Pons (tissue), 1 donor: Measurements from ENCODE around the gene RASGRP4.
A peak's percentile ranks its signal among the peaks of the same experiment; 100 is the strongest.
"Not testable (repeated sequence)": the region's sequence is repeated elsewhere in the genome, so short reads cannot be mapped to it uniquely, and the experiment has no call there.

Experiments
- DNase-seq: peaks from one replicate; pipeline ENCODE4 v3.0.0-alpha.2; 2016; ENCODE audit warnings: low spot score

The RASGRP4 gene

GRCh38 chr19:38425810-38426466 lies at the start of gene RASGRP4:
Gene RASGRP4, minus strand, starts transcription at chr19:38426219. Its CDS starts 128 bp downstream, at chr19:38426091.
- peak; percentile 32 for DNase-seq

- DNase-seq, result no peak
These were observed 49.2 kb upstream of the RASGRP4 start for GRCh38 chr19:38475176-38475575.

GRCh38 chr19:38473201-38473600 lies 47.2 kb upstream of the RASGRP4 start:
- DNase-seq, result no peak

GRCh38 chr19:38472725-38473124 lies 46.7 kb upstream of the RASGRP4 start:
- DNase-seq, result not testable (repeated sequence)

- no peak for DNase-seq
These were observed 44.9 kb upstream of the RASGRP4 start for GRCh38 chr19:38470788-38471480.

GRCh38 chr19:38469151-38469550 lies 43.1 kb upstream of the RASGRP4 start:
- no peak for DNase-seq

DNA sequence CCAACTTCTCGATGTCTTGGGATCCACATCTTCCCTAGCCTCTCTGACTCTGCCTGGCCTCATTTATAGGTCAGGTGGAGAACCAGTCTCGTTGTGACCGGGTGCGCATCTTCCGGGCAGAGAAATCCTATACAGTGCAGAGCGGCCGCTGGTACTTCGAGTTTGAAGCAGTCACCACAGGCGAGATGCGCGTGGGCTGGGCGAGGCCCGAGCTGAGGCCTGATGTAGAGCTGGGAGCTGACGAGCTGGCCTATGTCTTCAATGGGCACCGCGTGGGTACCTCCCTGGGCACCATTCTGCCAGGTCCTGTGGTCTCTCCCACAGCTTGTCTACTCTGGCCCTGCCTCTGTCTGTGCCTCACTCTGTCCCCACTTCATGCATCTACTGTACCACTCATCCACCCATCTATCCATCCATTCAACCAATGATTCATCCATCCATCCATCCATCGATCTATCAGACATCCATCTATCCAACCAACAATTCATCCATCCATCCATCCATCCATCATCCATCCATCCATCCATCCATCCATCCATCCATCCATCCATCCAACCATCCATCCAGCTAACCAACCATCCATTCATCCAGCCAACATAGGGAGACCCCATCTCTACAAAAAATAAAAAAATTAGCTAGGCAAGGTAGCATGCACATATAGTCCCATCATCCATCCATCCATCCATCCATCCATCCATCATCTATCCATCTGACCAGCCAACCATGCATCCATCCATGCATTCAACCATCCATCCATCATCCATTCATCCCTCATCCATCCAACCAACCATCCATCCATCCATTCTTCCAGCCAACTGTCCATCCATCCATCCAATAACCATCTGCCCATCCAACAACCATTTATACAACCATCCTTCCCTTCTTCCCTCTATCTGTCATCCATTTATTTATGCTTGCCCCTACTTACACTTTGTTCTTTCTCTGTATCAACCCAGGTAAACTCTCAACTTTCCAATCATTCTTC lies 41.8 kb upstream of the RASGRP4 start:
- DNase-seq, result no peak

DNA sequence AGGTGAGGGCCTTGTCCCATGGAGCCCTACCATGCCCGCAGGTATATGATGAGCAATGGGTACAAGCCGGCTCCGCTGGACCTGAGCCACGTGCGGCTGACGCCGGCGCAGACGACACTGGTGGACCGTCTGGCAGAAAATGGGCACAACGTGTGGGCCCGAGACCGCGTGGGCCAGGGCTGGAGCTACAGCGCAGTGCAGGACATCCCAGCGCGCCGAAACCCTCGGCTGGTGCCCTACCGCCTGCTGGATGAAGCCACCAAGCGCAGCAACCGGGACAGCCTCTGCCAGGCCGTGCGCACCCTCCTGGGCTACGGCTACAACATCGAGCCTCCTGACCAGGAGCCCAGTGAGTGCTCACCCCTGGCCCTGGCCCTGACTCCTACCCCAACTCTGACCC lies 40.0 kb upstream of the RASGRP4 start:
- no peak for DNase-seq

DNA sequence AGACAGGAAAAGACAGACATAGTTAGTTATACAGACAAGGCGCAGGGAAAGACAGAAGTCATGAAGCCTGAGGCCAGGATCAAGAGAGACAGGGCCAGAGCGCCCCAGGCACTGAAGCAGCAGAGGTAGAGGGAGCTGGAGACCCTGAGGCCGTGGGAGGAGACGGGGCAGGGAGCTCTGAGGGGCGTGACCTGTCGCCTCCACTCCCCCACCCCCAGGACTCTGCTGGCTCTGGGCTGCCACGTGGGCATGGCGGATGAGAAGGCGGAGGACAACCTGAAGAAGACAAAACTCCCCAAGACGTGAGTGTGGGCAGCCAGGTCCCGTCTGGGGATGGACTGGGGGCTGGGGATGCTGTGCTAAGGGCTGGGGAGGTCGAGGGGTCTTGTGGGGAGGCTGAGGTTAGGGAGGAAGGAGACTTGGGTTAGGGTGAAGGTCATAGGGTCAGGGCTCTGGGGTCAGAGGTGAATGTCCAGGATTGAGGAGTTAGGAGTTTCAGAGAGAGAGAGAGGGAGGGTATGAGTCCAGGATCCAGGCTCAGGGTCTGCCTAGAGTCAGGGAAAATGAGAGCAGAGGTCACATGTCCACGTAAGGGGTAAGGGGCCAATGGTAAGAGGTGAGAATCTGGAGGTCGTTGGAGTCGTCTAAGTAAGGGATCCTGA lies 38.5 kb upstream of the RASGRP4 start:
- no peak for DNase-seq

DNA sequence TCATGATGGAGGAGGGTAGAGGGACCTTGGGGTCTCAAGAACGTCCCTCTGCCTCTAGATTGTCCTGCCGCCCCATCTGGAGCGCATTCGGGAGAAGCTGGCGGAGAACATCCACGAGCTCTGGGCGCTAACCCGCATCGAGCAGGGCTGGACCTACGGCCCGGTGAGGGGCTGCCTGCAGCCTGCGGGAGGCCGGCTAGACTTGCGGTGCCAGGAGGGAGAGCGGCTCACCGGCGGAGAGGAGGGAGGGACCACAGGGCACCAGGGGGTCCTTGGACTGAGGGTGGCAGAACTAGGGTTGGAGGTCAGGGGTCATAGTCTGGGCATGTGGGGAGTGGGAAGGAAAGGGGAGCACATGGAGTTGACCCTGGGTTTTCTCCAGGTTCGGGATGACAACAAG lies 37.3 kb upstream of the RASGRP4 start:
- DNase-seq, result no peak

DNA sequence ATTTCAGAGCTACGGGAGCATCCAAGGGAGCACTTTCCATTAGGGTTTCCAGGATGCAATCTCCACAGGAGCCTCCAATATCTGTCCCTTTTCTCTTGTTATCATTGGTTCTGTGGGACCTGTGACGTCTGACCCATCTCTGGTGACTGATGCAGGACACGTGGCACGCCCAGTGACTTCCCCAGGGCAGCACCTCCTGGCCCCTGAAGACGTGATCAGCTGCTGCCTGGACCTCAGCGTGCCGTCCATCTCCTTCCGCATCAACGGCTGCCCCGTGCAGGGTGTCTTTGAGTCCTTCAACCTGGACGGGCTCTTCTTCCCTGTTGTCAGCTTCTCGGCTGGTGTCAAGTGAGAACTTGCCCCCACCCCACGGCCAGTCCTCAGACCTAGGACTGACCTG lies 33.0 kb upstream of the RASGRP4 start:
- DNase-seq, result no peak

DNA sequence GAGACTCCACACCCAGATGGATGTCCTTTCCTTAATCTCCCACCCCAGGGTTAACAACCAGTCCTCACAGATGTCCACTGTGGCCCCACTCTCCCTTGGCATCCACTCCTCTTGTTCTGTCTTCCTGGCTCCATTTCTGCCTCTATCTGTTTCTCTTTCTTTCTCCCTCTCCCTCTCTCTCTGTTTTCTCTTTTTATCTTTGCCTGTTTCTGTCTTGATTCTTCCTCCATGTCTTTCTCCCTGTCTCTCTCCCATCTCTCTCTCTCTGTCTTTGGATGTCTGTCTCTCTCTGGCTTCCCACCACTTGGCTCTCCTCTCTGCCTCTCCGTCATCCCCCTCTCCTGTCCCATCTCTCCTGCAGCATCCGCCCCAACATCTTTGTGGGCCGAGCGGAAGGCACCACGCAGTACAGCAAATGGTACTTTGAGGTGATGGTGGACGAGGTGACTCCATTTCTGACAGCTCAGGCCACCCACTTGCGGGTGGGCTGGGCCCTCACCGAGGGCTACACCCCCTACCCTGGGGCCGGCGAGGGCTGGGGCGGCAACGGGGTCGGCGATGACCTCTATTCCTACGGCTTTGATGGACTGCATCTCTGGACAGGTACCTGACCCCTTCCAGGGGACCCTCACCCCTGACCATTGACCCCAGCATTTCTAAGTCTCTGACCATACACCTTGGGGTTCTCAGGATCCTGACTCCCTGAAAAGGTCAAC lies 31.8 kb upstream of the RASGRP4 start:
- DNase-seq, result no peak

DNA sequence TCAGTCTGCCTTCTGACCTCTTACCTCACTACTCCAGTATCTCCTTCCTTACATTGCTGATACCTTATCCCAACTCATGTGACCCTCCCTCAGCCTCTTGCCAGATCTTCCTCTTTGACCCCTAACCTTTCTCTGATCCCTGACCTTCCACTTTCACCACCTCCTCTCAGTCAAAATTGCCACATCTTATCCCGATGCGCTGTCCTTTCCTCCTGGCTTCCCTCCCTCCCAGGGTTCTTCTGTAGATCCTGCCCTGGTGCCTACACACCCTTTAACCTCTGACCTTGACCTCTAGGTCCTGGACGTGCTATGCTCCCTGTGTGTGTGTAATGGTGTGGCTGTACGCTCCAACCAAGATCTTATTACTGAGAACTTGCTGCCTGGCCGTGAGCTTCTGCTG lies 31.2 kb upstream of the RASGRP4 start:
- DNase-seq, result no peak

DNA sequence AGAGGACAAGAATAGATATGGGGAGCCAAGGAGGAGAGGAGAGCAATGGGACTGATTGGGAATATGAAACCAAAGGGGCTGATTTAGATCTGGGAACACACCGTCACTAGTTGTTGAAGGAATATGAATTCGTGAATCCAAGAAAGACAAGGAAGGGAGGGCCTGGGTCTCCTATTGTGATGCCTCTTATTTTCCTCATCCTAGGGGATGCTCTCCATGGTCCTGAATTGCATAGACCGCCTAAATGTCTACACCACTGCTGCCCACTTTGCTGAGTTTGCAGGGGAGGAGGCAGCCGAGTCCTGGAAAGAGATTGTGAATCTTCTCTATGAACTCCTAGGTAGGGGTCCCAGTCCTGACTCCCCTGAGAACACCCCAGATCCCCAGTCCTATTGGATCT lies 29.0 kb upstream of the RASGRP4 start:
- DNase-seq, result no peak

DNA sequence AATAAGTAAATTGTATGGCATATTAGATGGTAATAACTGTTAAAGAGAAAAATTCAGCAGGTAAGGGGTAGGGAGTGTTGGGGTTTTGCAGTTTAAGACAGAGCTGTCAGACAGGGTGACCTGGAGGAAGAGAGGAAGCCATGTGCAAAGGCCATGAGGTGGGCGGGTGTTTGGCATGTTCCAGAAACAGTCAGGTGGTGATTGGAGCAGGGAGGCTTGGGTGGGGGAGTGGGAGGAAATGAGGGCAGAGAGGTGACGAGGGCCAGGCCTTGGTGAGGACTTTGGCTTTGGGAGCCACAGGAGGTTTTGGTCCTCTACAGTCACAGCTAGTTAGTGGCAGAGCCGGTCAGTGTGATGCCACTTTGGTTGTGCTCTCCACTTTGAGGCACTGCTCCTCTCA lies 27.6 kb upstream of the RASGRP4 start:
- no peak for DNase-seq

GRCh38 chr19:38452430-38453366 lies 26.7 kb upstream of the RASGRP4 start:
- no peak for DNase-seq

DNA sequence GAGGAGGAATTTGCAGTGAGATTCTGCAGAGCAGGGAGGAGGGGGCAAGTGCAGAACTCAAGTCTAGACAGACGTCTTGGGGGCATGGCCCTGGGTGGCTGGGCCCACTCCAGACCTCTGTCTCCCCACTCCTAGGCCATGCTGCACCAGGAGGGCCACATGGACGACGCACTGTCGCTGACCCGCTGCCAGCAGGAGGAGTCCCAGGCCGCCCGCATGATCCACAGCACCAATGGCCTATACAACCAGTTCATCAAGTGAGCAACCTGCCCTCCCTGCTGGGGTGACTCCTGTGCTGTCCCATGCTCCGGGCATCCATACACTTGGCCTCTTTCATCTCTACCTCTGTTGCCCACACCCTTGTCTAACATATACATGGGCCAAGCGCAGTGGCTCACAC lies 25.6 kb upstream of the RASGRP4 start:
- DNase-seq, result no peak

DNA sequence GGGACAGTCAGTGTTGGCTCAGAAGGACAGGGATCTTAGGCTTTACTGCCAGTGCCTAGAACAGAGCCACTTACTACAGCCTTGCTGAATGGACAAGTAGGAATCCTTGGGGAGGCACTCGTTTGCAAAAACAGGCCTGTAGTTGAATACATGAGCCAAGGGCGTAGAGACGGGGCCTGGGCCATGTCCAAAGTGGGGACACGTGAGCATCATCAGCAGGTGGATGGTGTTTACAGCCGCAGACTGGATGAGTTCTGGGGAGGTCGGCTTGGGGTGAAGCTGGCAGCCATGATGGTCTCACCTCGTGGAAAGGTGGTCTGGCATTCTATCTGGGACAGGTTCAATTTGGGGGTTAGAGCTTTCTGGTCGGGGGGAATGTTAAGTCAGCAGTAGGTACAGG lies 25.0 kb upstream of the RASGRP4 start:
- no peak for DNase-seq

DNA sequence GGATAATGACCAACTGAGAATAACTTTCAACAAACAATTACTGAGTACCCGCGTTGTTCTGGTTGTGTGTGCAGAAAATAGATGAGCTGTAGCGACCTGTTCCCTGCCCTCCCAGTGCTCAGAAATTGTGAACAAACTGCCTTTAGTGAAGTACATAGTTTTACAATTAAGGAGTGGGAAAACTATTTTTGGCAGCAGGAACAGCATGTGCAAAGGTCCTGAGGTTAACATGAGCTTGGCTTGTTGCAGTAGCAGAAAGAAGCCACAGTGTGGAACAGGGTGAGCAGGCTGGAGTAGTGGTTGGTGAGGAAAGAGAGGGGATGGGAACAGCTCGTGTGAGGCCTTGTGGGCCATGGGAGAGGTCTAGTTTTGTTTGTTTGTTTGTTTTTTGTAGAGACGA lies 23.5 kb upstream of the RASGRP4 start:
- no peak for DNase-seq

DNA sequence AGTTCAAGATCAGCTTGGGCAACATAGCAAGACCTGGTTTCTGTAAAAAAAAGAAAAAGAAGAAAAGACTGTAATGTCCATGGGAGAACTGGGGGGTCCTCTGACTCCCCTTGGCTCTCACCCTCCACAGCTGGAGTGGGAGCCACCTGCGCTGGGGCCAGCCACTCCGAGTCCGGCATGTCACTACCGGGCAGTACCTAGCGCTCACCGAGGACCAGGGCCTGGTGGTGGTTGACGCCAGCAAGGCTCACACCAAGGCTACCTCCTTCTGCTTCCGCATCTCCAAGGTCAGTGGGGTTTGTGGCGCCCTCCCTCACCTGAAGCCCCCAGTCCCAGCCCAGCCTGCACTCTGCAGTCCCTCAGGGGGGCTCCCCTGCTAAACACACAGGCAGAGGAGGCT lies 22.2 kb upstream of the RASGRP4 start:
- DNase-seq, result no peak
